ENCODE data around the gene KIF26B. TPM values are rescaled to one million over a fixed set of nuclear protein-coding genes. Genes with fewer than 3 reads are reported as not detected.

Gene KIF26B
- total and polyA plus RNA-seq, 2 of the 4 experiments (the other 2 are of a cell fraction) = 0.53 to 0.54 TPM

DNA sequence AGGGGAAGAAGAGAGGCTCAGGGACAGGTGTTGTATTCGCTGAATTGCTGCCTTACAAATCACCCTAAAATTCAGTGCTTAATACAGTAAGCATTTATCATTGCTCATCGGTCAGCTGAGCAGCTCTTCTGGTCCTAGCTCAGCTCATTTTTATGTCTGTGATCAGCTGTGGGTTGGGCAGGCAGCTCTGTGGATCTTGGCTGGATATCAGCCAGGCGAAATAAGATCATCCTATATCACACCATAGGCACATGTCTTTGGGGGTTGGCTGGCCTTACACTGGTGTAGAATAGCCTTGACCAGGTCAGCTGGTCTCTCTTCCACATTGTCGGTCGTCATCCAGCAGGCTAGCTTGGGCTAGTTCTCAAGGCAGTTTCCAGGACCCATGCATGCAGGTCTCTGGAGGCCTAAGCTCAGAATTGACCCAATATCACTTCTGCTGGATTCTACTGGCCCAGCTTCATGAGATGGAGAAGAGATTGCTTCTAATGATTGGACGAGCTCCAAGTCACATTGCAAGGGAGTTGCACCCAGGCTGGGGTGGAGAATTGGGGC is 448.6 kb downstream of the KIF26B start:
- no peak for ATAC-seq (ENCODE audit: low read depth)
- Histone ChIP-seq H3K4me3 (ENCODE audit: insufficient read depth, low read depth, low read length) (no peak overlapping the region), H4K20me1 (ENCODE audit: insufficient read depth, low read length) (no peaks in the 10 kb centered on the region), H2AK5ac (ENCODE audit: low read depth, low read length) (no peak overlapping the region), H3K18ac (ENCODE audit: low read depth, low read length) (no peak overlapping the region), H2BK20ac (ENCODE audit: low read depth, low read length) (no peak overlapping the region), H3K9me1 (ENCODE audit: insufficient read depth, low read length) (peaks cover 4% of the 10 kb centered on the region), H4K5ac (ENCODE audit: low read depth, low read length) (no peak overlapping the region), H2AK9ac (replicated peaks; ENCODE audit: low read depth, low read length, poor library complexity) (no peak overlapping the region), H2BK15ac (ENCODE audit: low read depth, low read length) (no peak overlapping the region), H3K79me1 (ENCODE audit: low read depth in 1 of 2, low read length in 2 of 2) (no peaks in the 10 kb centered on the region), H3K14ac (replicated peaks; ENCODE audit: low read depth, low read length) (no peak overlapping the region), H3K4me2 (ENCODE audit: low read depth, low read length) (no peak overlapping the region), H3K9me3 (ENCODE audit: control insufficient read depth, insufficient read depth, low read length) (no peaks in the 10 kb centered on the region), H2BK120ac (ENCODE audit: low read depth, low read length) (no peak overlapping the region), H3K4me1 (ENCODE audit: control insufficient read depth, insufficient read depth, low read length) (peaks cover 15% of the 10 kb centered on the region), H3K27me3 (ENCODE audit: control insufficient read depth, insufficient read depth, low read length) (no peaks in the 10 kb centered on the region), H3K27ac (ENCODE audit: insufficient read depth, low read length) (no peak overlapping the region), H3K36me3 (ENCODE audit: control insufficient read depth, insufficient read depth, low read length) (peaks cover 5% of the 10 kb centered on the region; the same call in 1 of the 2 replicates), H4K8ac (ENCODE audit: low read depth in 2 of 2, low read length in 2 of 2) (no peak overlapping the region), H3K56ac (ENCODE audit: extremely low read depth, insufficient read depth, low read length) (no peak overlapping the region), H3K23ac (ENCODE audit: low read depth, low read length) (no peak overlapping the region), H2AFZ (replicated peaks; ENCODE audit: low read length, poor library complexity) (no peak overlapping the region), H3K4ac (ENCODE audit: low read depth, low read length) (0 out of 2 replicates have a peak overlapping the region, but pooled peaks have one; percentile 10), H2BK5ac (ENCODE audit: low read depth, low read length, poor library complexity, severe bottlenecking) (no peak overlapping the region), H3K9ac (ENCODE audit: low read depth, low read length) (no peak overlapping the region), H4K91ac (ENCODE audit: insufficient read depth, low read depth, low read length) (no peak overlapping the region)
- CTCF ChIA-PET = interaction anchor here (0.5 kb wide), 1 partner anchor 70 kb away, joined by 12 read pairs; no protein-coding TSS in a partner anchor
- no peak for TF ChIP-seq FOS (IDR thresholded peaks at IDR 0.05; ENCODE audit: low read depth, low read length)
- POLR2A ChIA-PET (ENCODE audit: unreplicated experiment) = no interaction called here
- dilution Hi-C loops (cut with HindIII; ENCODE audit: low sequenced_read_pairs, unreplicated experiment) = no loop called here
- intact Hi-C loops (cut with micrococcal nuclease) = no loop called here
- in situ Hi-C loops (cut with MboI; ENCODE audit: low sequenced_read_pairs) = no loop called here
- no TSS peak for BruUV-seq (replicated peaks)
- DNase-seq = no peak
- WGBS, 2 experiments (ENCODE audit: extremely low coverage in 2 of 2, insufficient read length in 1 of 2) = 94% methylated on average over 3 of the region's 6 CpGs; no CpG with 5 or more reads in 1 of the 2 experiments

Measured in IMR-90 (cell line).